Keratinocyte (primary cell): ENCODE data around the gene CYTH1.

Experiments used
- CTCF ChIP-seq, 3 experiments: IDR thresholded peaks in 1 of 3; conservative IDR thresholded peaks in 1 of 3; optimal IDR thresholded peaks in 1 of 3; 2 replicates in 2 of 3; 3 replicates in 1 of 3; pipeline versions ENCODE3 to v1.5.1; 2011; ENCODE audit warnings: low read length in 3 of 3, mild to moderate bottlenecking in 3 of 3, moderate library complexity in 2 of 3, control low read depth in 1 of 3, inconsistent platforms in 1 of 3; ENCODE audit not compliant: insufficient read depth in 2 of 3; ENCODE audit errors: extremely low read depth in 1 of 3
- EZH2 ChIP-seq: IDR thresholded peaks from one replicate; pipeline ENCODE4 v1.6.1; 2012; ENCODE audit warnings: inconsistent platforms, mild to moderate bottlenecking, low read length, moderate library complexity

GRCh38 chr17:78712043-78712442 is 70.0 kb downstream of the CYTH1 start:
- TF ChIP-seq CTCF (optimal IDR thresholded peaks at IDR 0.05 in 1 of 3, IDR thresholded peaks at IDR 0.05 in 1 of 3, conservative IDR thresholded peaks at IDR 0.05 in 1 of 3; ENCODE audit: extremely low read depth in 1 of 3, insufficient read depth in 2 of 3, low read length in 3 of 3) (no peak), EZH2 (no peak)
